Upper lobe of right lung (tissue), 1 donor: ENCODE measurements around the gene SEC22A. TPM values are rescaled to one million over a fixed set of nuclear protein-coding genes. Genes with fewer than 3 reads are reported as not detected.
"Not testable (repeated sequence)": the region's sequence is repeated elsewhere in the genome, so short reads cannot be mapped to it uniquely, and the experiment has no call there.

Experiments used
- ATAC-seq: fragments of 200-7000 bp; cut with Tn5 transposase; one replicate; pipeline ENCODE4 v1.9.1; 2020; ENCODE audit warnings: mild to moderate bottlenecking, moderate library complexity
- DNase-seq: peaks from one replicate; pipeline ENCODE4 v3.0.0-alpha.2; 2020
- H3K27ac ChIP-seq: fragments of 200-600 bp; one replicate; pipeline ENCODE4 v1.8.0; 2022
- H3K27me3 ChIP-seq: fragments of 200-600 bp; one replicate; pipeline ENCODE4 v1.8.0; 2022; ENCODE audit warnings: mild to moderate bottlenecking
- H3K36me3 ChIP-seq: fragments of 200-600 bp; one replicate; pipeline ENCODE4 v1.8.0; 2022
- H3K4me1 ChIP-seq: fragments of 200-600 bp; one replicate; pipeline ENCODE4 v1.8.0; 2022
- H3K4me3 ChIP-seq: fragments of 200-600 bp; one replicate; pipeline ENCODE4 v1.8.0; 2022; ENCODE audit warnings: mild to moderate bottlenecking
- H3K9me3 ChIP-seq: fragments of 200-600 bp; one replicate; pipeline ENCODE4 v1.8.0; 2022
- intact Hi-C: fragments of 100-400 bp; cut with DNase I; formaldehyde crosslinking; loops from one replicate; pipeline ENCODE4 v1.11.0; 2022
- total RNA-seq: library from RNA; stranded (reverse); fragmentation: NEBNext Ultra II Directional; extraction: Animal tissue kit (Norgen Biotek cat#: 25700); gene quantifications from one replicate; pipeline ENCODE4 v1.2.1, GENCODE V29; 2021
- TF ChIP-seq, protein P1 (sequence below): fragments of 200-600 bp; IDR thresholded peaks from one replicate; pipeline ENCODE4 v1.8.0; 2022; ENCODE audit warnings: antibody characterized with exemption
- donor health status: DM: no; HTN: yes; CAD: no; lungs with severe emphysema.

The SEC22A gene
- total RNA-seq, 1 donor from 2014 or later: 14.4 TPM

DNA sequence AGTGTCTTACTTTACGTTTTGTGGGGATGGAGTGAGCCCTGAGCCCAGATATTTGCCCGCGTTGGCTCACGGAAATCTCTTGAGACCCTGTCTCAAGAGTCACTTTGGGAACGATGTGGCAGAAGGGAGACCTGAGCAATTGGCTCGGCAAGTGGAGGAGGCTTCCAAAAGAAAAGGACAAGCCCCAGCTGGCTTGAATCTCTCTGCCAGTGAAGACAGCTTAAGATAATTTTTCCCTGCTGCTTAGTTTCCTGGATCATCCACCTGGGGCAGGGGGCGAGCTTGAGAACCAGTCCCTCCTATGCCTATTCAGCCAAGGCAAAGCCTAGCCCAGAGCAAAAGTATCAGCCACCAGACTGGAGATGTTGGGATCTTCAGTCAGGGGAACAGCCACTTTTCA is 708 bp downstream of the SEC22A start:
- no peaks in the 10 kb centered on the region for H3K36me3 ChIP-seq
- ATAC-seq: no peak
- H3K4me3 ChIP-seq: peak overlapping the region; percentile 99
- peak overlapping the region; percentile 93 for H3K27ac ChIP-seq
- no peak for DNase-seq
- intact Hi-C loops: no loop called here
- no peaks in the 10 kb centered on the region for H3K9me3 ChIP-seq
- H3K4me1 ChIP-seq: peaks cover 14% of the 10 kb centered on the region
- TF ChIP-seq, protein P1, sequence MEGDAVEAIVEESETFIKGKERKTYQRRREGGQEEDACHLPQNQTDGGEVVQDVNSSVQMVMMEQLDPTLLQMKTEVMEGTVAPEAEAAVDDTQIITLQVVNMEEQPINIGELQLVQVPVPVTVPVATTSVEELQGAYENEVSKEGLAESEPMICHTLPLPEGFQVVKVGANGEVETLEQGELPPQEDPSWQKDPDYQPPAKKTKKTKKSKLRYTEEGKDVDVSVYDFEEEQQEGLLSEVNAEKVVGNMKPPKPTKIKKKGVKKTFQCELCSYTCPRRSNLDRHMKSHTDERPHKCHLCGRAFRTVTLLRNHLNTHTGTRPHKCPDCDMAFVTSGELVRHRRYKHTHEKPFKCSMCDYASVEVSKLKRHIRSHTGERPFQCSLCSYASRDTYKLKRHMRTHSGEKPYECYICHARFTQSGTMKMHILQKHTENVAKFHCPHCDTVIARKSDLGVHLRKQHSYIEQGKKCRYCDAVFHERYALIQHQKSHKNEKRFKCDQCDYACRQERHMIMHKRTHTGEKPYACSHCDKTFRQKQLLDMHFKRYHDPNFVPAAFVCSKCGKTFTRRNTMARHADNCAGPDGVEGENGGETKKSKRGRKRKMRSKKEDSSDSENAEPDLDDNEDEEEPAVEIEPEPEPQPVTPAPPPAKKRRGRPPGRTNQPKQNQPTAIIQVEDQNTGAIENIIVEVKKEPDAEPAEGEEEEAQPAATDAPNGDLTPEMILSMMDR: no peak
- no peaks in the 10 kb centered on the region for H3K27me3 ChIP-seq

DNA sequence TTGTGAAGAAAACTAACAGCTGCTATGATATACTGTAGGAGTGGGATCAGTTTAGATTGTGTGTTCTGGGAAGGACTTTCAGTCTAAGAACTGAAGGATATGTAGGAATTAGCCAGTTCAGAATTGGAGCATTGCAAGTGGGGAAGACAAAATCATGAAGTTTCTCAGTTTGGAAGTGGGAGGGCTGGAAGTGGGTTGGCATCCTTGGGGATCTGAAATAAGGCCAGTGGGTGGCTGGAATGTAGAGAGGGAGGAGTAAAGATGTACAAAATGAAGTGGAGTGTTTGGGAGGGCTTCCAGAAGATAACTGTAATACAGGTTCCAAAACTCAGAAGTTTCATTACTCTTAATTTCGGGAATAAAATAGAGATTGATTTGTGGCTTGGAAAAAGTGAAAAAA is 17.2 kb downstream of the SEC22A start:
- TF ChIP-seq, protein P1: no peak
- Histone ChIP-seq H3K4me1 (no peaks in the 10 kb centered on the region), H3K36me3 (no peaks in the 10 kb centered on the region), H3K27me3 (no peaks in the 10 kb centered on the region), H3K27ac (no peak overlapping the region), H3K9me3 (no peaks in the 10 kb centered on the region), H3K4me3 (no peak overlapping the region)
- DNase-seq: no peak
- intact Hi-C loops: no loop called here
- ATAC-seq: no peak

DNA sequence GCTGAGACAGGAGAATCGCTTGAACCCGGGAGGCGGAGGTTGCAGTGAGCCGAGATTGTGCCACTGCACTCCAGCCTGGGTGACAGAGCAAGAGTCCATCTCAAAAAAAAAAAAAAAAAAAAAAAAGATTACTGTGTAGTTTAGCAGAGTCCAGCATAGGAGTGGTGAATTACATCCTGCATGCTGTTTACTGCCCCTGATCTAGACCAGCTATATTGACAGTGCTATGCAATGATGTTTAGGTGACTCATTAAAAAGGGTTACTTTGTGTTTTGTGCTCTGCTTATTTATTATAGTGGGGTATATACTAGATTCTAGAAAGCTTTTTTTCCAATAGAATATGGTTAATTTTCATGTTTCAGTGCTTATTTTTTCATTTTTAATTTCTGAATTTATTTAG is 19.6 kb downstream of the SEC22A start:
- ATAC-seq, H3K4me3 ChIP-seq, H3K9me3 ChIP-seq, intact Hi-C loops, H3K36me3 ChIP-seq, H3K27me3 ChIP-seq, H3K27ac ChIP-seq, DNase-seq, H3K4me1 ChIP-seq: not testable (repeated sequence)

DNA sequence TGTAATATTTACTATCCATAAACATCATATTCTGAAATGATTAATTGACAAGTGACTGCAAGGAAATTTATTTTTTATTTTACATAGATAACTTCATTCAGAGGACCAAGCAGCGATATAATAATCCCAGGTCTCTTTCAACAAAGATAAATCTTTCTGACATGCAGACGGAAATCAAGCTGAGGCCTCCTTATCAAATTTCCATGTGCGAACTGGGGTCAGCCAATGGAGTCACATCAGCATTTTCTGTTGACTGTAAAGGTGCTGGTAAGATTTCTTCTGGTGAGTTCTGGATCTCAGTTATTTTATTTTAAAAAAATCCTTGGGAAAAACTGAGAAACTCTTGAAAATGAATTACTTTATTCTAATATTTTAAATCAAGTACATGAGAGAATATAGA is 23.3 kb downstream of the SEC22A start:
- no peaks in the 10 kb centered on the region for H3K9me3 ChIP-seq
- intact Hi-C loops: no loop called here
- DNase-seq (no peak), ATAC-seq (no peak)
- no peak overlapping the region for H3K27ac ChIP-seq
- no peak overlapping the region for H3K4me3 ChIP-seq
- TF ChIP-seq, protein P1: no peak
- no peaks in the 10 kb centered on the region for H3K27me3 ChIP-seq
- H3K4me1 ChIP-seq: no peaks in the 10 kb centered on the region
- H3K36me3 ChIP-seq: peaks cover 6% of the 10 kb centered on the region

DNA sequence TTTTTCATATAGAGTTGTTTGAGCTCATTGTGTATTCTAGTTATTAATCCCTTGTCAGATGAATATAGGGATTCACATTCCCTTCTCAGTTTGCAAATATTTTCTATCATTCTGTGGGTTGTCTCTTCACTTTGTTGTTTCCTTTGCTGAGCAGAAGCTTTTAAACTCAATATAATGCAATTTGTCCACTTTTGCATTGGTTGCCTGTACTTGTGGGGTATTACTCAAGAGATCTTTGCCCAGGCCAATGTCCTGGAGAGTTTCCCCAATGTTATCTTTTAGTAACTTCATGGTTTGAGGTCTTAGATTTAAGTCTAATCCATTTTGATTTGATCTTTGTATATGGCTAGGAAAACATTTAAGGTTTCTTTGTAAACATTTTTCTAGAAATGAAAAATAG is 24.8 kb downstream of the SEC22A start:
- no peak overlapping the region for H3K4me3 ChIP-seq

DNA sequence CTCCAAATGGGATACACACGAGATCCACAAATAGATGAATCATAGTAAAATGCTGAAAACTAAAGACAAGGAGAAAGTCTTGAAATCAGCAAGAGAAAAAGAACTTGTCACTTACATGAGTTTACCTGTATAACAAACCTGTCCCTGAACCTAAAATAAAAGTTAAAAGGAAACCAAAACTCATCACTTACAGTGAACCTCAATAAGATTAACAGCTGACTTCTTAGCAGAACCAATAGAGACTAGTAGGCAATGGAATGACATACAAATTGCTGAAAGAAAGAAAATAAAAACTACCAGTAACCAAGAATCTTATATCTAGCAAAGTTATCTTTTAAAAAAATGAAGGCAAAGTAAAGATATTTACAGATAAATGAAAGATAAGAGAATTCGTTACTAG is 27.4 kb downstream of the SEC22A start:
- no peak for DNase-seq
- TF ChIP-seq, protein P1: no peak
- intact Hi-C loops: no loop called here
- Histone ChIP-seq H3K27me3 (no peaks in the 10 kb centered on the region), H3K27ac (no peak overlapping the region), H3K36me3 (peaks cover 6% of the 10 kb centered on the region), H3K4me1 (no peaks in the 10 kb centered on the region), H3K9me3 (no peaks in the 10 kb centered on the region), H3K4me3 (no peak overlapping the region)
- ATAC-seq: no peak

More for the DNA sequence above, 24.8 kb downstream of the SEC22A start:
- TF ChIP-seq, protein P1: no peak
- intact Hi-C loops: no loop called here
- H3K27me3 ChIP-seq: no peaks in the 10 kb centered on the region
- H3K9me3 ChIP-seq: no peaks in the 10 kb centered on the region
- DNase-seq (no peak), ATAC-seq (no peak)
- H3K4me1 ChIP-seq: no peaks in the 10 kb centered on the region
- peaks cover 6% of the 10 kb centered on the region for H3K36me3 ChIP-seq
- H3K27ac ChIP-seq: no peak overlapping the region
